Endothelial cell (in vitro differentiated cells): ENCODE results near the gene TCTN2. TPM values are rescaled to one million over a fixed set of nuclear protein-coding genes. Genes with fewer than 3 reads are reported as not detected.

ENCODE experiments used
- DNase-seq: peaks from one replicate; pipeline ENCODE4 v3.0.0; 2021; ENCODE audit warnings: low spot score
- H3K27ac Mint-ChIP-seq: one replicate; pipeline ENCODE4 v1.8.0; 2021; ENCODE audit warnings: mixed read lengths, inconsistent platforms; ENCODE audit not compliant: unreplicated experiment
- H3K27me3 Mint-ChIP-seq: one replicate; pipeline ENCODE4 v1.8.0; 2021; ENCODE audit warnings: mild to moderate bottlenecking, moderate library complexity, mixed read lengths, inconsistent platforms; ENCODE audit not compliant: unreplicated experiment
- H3K36me3 Mint-ChIP-seq: one replicate; pipeline ENCODE4 v1.8.0; 2021; ENCODE audit warnings: mild to moderate bottlenecking, low read depth, mixed read lengths, inconsistent platforms; ENCODE audit not compliant: unreplicated experiment
- H3K4me1 Mint-ChIP-seq: one replicate; pipeline ENCODE4 v1.8.0; 2021; ENCODE audit warnings: mild to moderate bottlenecking, mixed read lengths, inconsistent platforms; ENCODE audit not compliant: unreplicated experiment
- H3K4me3 Mint-ChIP-seq: one replicate; pipeline ENCODE4 v1.8.0; 2021; ENCODE audit warnings: mild to moderate bottlenecking, mixed read lengths, inconsistent platforms; ENCODE audit not compliant: unreplicated experiment
- H3K9me3 Mint-ChIP-seq: one replicate; pipeline ENCODE4 v1.8.0; 2021; ENCODE audit warnings: mixed read lengths, inconsistent platforms; ENCODE audit not compliant: unreplicated experiment
- CTCF ChIP-seq: fragments of 200-600 bp; sonication (generic); IDR thresholded peaks from one replicate; pipeline ENCODE4 v1.5.0; 2021; ENCODE audit warnings: antibody characterized with exemption; ENCODE audit not compliant: unreplicated experiment
- total RNA-seq: library from RNA; stranded (reverse); fragmentation: NEBNext Ultra II Directional; extraction: Animal tissue kit (Norgen Biotek cat#: 25700); gene quantifications from one replicate; pipeline ENCODE4 v1.2.1, GENCODE V29; 2021; ENCODE audit not compliant: unreplicated experiment

The TCTN2 gene
- total RNA-seq, 1 donor from 2014 or later, result 11.3 TPM

GRCh38 chr12:123732251-123732650, 61.3 kb downstream of the TCTN2 start:
- peak overlapping the region; percentile 100 for H3K27ac Mint-ChIP-seq
- peaks cover 25% of the 10 kb centered on the region for H3K4me1 Mint-ChIP-seq
- peaks cover 53% of the 10 kb centered on the region for H3K36me3 Mint-ChIP-seq
- peaks cover 4% of the 10 kb centered on the region for H3K27me3 Mint-ChIP-seq
- no peak for TF ChIP-seq CTCF
- H3K4me3 Mint-ChIP-seq, result peak overlapping the region; percentile 38
- peak; percentile 65 for DNase-seq
- no peaks in the 10 kb centered on the region for H3K9me3 Mint-ChIP-seq

- no peak for TF ChIP-seq CTCF
- Mint-ChIP-seq H3K27ac (peak overlapping the region; percentile 74), H3K4me1 (peaks cover 25% of the 10 kb centered on the region), H3K27me3 (peaks cover 7% of the 10 kb centered on the region), H3K36me3 (peaks cover 56% of the 10 kb centered on the region), H3K9me3 (no peaks in the 10 kb centered on the region), H3K4me3 (peak overlapping the region; percentile 40)
- no peak for DNase-seq
These were observed 62.3 kb downstream of the TCTN2 start for GRCh38 chr12:123733229-123733628.

GRCh38 chr12:123734268-123734667, 63.4 kb downstream of the TCTN2 start:
- Mint-ChIP-seq H3K27me3 (peaks cover 7% of the 10 kb centered on the region), H3K9me3 (no peaks in the 10 kb centered on the region), H3K27ac (no peak overlapping the region), H3K36me3 (peaks cover 46% of the 10 kb centered on the region), H3K4me1 (peaks cover 25% of the 10 kb centered on the region), H3K4me3 (no peak overlapping the region)
- no peak for DNase-seq
- TF ChIP-seq CTCF, result no peak

GRCh38 chr12:123741937-123742572, 71.1 kb downstream of the TCTN2 start:
- Mint-ChIP-seq H3K27ac (no peak overlapping the region), H3K27me3 (peaks cover 3% of the 10 kb centered on the region), H3K4me1 (no peaks in the 10 kb centered on the region), H3K36me3 (peaks cover 41% of the 10 kb centered on the region), H3K9me3 (no peaks in the 10 kb centered on the region), H3K4me3 (peak overlapping the region; percentile 35)
- TF ChIP-seq CTCF, result no peak
- no peak for DNase-seq

GRCh38 chr12:123743002-123743401, 72.1 kb downstream of the TCTN2 start:
- no peak for TF ChIP-seq CTCF
- no peaks in the 10 kb centered on the region for H3K9me3 Mint-ChIP-seq
- peak overlapping the region; percentile 56 for H3K4me3 Mint-ChIP-seq
- no peaks in the 10 kb centered on the region for H3K4me1 Mint-ChIP-seq
- H3K36me3 Mint-ChIP-seq, result peaks cover 43% of the 10 kb centered on the region
- no peak for DNase-seq
- no peak overlapping the region for H3K27ac Mint-ChIP-seq
- H3K27me3 Mint-ChIP-seq, result no peaks in the 10 kb centered on the region
